ENCODE data around the gene NDUFB8.

- TF ChIP-seq CTCF (IDR thresholded peaks at IDR 0.05): no peak
- TF ChIP-seq POLR2A (IDR thresholded peaks at IDR 0.05): no peak
- TF ChIP-seq EP300 (IDR thresholded peaks at IDR 0.05): no peak
These were observed 48.1 kb downstream of the NDUFB8 start for GRCh38 chr10:100481462-100482081.
